ENCODE measurements around the gene THAP4. TPM values are rescaled to one million over a fixed set of nuclear protein-coding genes. Genes with fewer than 3 reads are reported as not detected.
A peak's percentile ranks its signal among the peaks of the same experiment; 100 is the strongest.

Gene THAP4
- 10 to 100 TPM; 35.0 to 42.5 TPM for total RNA-seq

GRCh38 chr2:241637018-241637794 is at the start of gene THAP4, which contains the start of gene ATG4B:
THAP4 (minus strand) TSS chr2:241637158; CDS start chr2:241637017, 141 bp downstream.
ATG4B (plus strand) TSS chr2:241637693; CDS start chr2:241637715, 22 bp downstream.
- H3K9me3 Mint-ChIP-seq, result no peaks in the 10 kb centered on the region
- H3K4me3 Mint-ChIP-seq, result peak within 1 kb of the TSS; percentile 93
- peak within 1 kb of the TSS; percentile 95 for H3K27ac Mint-ChIP-seq
- H3K27me3 Mint-ChIP-seq, result no peaks in the 10 kb centered on the region
- ATAC-seq (replicated peaks), result peak; percentile 79
- H3K36me3 Mint-ChIP-seq (ENCODE audit: low read depth), result peaks cover 67% of the 10 kb centered on the region
- H3K4me1 Mint-ChIP-seq, result peaks cover 25% of the 10 kb centered on the region

- H3K27me3 Mint-ChIP-seq, result no peaks in the 10 kb centered on the region
- peak; percentile 3 for ATAC-seq (replicated peaks)
- peak overlapping the region; percentile 33 for H3K27ac Mint-ChIP-seq
- H3K36me3 Mint-ChIP-seq (ENCODE audit: low read depth), result peaks cover 78% of the 10 kb centered on the region
- no peaks in the 10 kb centered on the region for H3K9me3 Mint-ChIP-seq
- no peaks in the 10 kb centered on the region for H3K4me1 Mint-ChIP-seq
- peak overlapping the region; percentile 90 for H3K4me3 Mint-ChIP-seq
These were observed 49.3 kb upstream of the THAP4 start for GRCh38 chr2:241686324-241686649.

- Mint-ChIP-seq H3K9me3 (no peaks in the 10 kb centered on the region), H3K4me3 (no peak overlapping the region), H3K27ac (peak overlapping the region; percentile 37), H3K36me3 (ENCODE audit: low read depth) (peaks cover 95% of the 10 kb centered on the region), H3K4me1 (peaks cover 6% of the 10 kb centered on the region), H3K27me3 (no peaks in the 10 kb centered on the region)
- ATAC-seq (replicated peaks), result no peak
These were observed 44.1 kb upstream of the THAP4 start for GRCh38 chr2:241680827-241681599.

- no peak for ATAC-seq (replicated peaks)
- peaks cover 6% of the 10 kb centered on the region for H3K4me1 Mint-ChIP-seq
- H3K36me3 Mint-ChIP-seq (ENCODE audit: low read depth), result peaks cover 98% of the 10 kb centered on the region
- H3K4me3 Mint-ChIP-seq, result no peak overlapping the region
- no peaks in the 10 kb centered on the region for H3K9me3 Mint-ChIP-seq
- no peaks in the 10 kb centered on the region for H3K27me3 Mint-ChIP-seq
- H3K27ac Mint-ChIP-seq, result no peak overlapping the region
These were observed 43.1 kb upstream of the THAP4 start for GRCh38 chr2:241680044-241680443.

- Mint-ChIP-seq H3K9me3 (no peaks in the 10 kb centered on the region), H3K4me1 (peaks cover 6% of the 10 kb centered on the region), H3K36me3 (ENCODE audit: low read depth) (peaks cover 89% of the 10 kb centered on the region), H3K27me3 (no peaks in the 10 kb centered on the region), H3K27ac (no peak overlapping the region), H3K4me3 (no peak overlapping the region)
- ATAC-seq (replicated peaks), result no peak
These were observed 42.0 kb upstream of the THAP4 start for GRCh38 chr2:241678784-241679540.

GRCh38 chr2:241678307-241678706 is 41.3 kb upstream of the THAP4 start:
- Mint-ChIP-seq H3K27ac (no peak overlapping the region), H3K27me3 (no peaks in the 10 kb centered on the region), H3K4me1 (peaks cover 6% of the 10 kb centered on the region), H3K9me3 (no peaks in the 10 kb centered on the region), H3K4me3 (no peak overlapping the region), H3K36me3 (ENCODE audit: low read depth) (peaks cover 82% of the 10 kb centered on the region)
- no peak for ATAC-seq (replicated peaks)

GRCh38 chr2:241677392-241677791 is 40.4 kb upstream of the THAP4 start:
- no peak for ATAC-seq (replicated peaks)
- no peaks in the 10 kb centered on the region for H3K9me3 Mint-ChIP-seq
- peaks cover 6% of the 10 kb centered on the region for H3K4me1 Mint-ChIP-seq
- no peak overlapping the region for H3K4me3 Mint-ChIP-seq
- no peaks in the 10 kb centered on the region for H3K27me3 Mint-ChIP-seq
- peaks cover 76% of the 10 kb centered on the region for H3K36me3 Mint-ChIP-seq (ENCODE audit: low read depth)
- no peak overlapping the region for H3K27ac Mint-ChIP-seq

- H3K9me3 Mint-ChIP-seq, result no peaks in the 10 kb centered on the region
- no peaks in the 10 kb centered on the region for H3K27me3 Mint-ChIP-seq
- H3K36me3 Mint-ChIP-seq (ENCODE audit: low read depth), result peaks cover 76% of the 10 kb centered on the region
- H3K4me1 Mint-ChIP-seq, result peaks cover 6% of the 10 kb centered on the region
- no peak overlapping the region for H3K4me3 Mint-ChIP-seq
- no peak overlapping the region for H3K27ac Mint-ChIP-seq
- no peak for ATAC-seq (replicated peaks)
These were observed 39.7 kb upstream of the THAP4 start for GRCh38 chr2:241676665-241677064.

GRCh38 chr2:241675885-241676284 is 38.9 kb upstream of the THAP4 start:
- H3K27me3 Mint-ChIP-seq, result no peaks in the 10 kb centered on the region
- H3K9me3 Mint-ChIP-seq, result no peaks in the 10 kb centered on the region
- no peak overlapping the region for H3K4me3 Mint-ChIP-seq
- peaks cover 4% of the 10 kb centered on the region for H3K4me1 Mint-ChIP-seq
- no peak for ATAC-seq (replicated peaks)
- no peak overlapping the region for H3K27ac Mint-ChIP-seq
- H3K36me3 Mint-ChIP-seq (ENCODE audit: low read depth), result peaks cover 76% of the 10 kb centered on the region

- Mint-ChIP-seq H3K36me3 (ENCODE audit: low read depth) (peaks cover 76% of the 10 kb centered on the region), H3K4me3 (no peak overlapping the region), H3K27ac (no peak overlapping the region), H3K4me1 (no peaks in the 10 kb centered on the region), H3K9me3 (no peaks in the 10 kb centered on the region), H3K27me3 (no peaks in the 10 kb centered on the region)
- ATAC-seq (replicated peaks), result no peak
These were observed 37.1 kb upstream of the THAP4 start for GRCh38 chr2:241673797-241674725.

- Mint-ChIP-seq H3K9me3 (no peaks in the 10 kb centered on the region), H3K36me3 (ENCODE audit: low read depth) (peaks cover 76% of the 10 kb centered on the region), H3K27me3 (no peaks in the 10 kb centered on the region), H3K4me1 (no peaks in the 10 kb centered on the region), H3K4me3 (no peak overlapping the region), H3K27ac (no peak overlapping the region)
- peak; percentile 20 for ATAC-seq (replicated peaks)
These were observed 36.3 kb upstream of the THAP4 start for GRCh38 chr2:241673189-241673663.

- Mint-ChIP-seq H3K36me3 (ENCODE audit: low read depth) (peaks cover 77% of the 10 kb centered on the region), H3K9me3 (no peaks in the 10 kb centered on the region), H3K4me1 (no peaks in the 10 kb centered on the region), H3K27me3 (no peaks in the 10 kb centered on the region), H3K4me3 (no peak overlapping the region), H3K27ac (no peak overlapping the region)
- peak; percentile 25 for ATAC-seq (replicated peaks)
These were observed 35.6 kb upstream of the THAP4 start for GRCh38 chr2:241672243-241673188.
